Natural killer cell (primary cell): ENCODE measurements around the gene LRRC52. TPM values are rescaled to one million over a fixed set of nuclear protein-coding genes. Genes with fewer than 3 reads are reported as not detected.

ENCODE experiments used
- ATAC-seq, 3 donors: fragments of 150-1000 bp in 2 of 3; fragments of 200-7000 bp in 1 of 3; cut with Tn5 transposase; 1 replicate in 1 of 3; 2 replicates in 2 of 3; pipeline ENCODE4 v1.10.0; 2021; ENCODE audit warnings: mild to moderate bottlenecking in 2 of 3, moderate library complexity in 2 of 3
- DNase-seq, 2 donors: peaks; one replicate each; pipeline versions ENCODE4 v3.0.0 to v3.0.0-alpha.2; 2013 to 2021; ENCODE audit warnings: mixed read lengths in 1 of 2
- H3K27ac ChIP-seq: one replicate; pipeline ENCODE4 v1.5.1; 2013; ENCODE audit warnings: mild to moderate bottlenecking, low read length
- H3K27me3 ChIP-seq: one replicate; pipeline ENCODE4 v1.6.1; 2013; ENCODE audit warnings: low read length; ENCODE audit not compliant: control insufficient read depth, insufficient read depth
- H3K36me3 ChIP-seq: one replicate; pipeline ENCODE4 v1.6.1; 2013; ENCODE audit warnings: low read length; ENCODE audit not compliant: control insufficient read depth, insufficient read depth
- H3K4me1 ChIP-seq: one replicate; pipeline ENCODE4 v1.6.1; 2013; ENCODE audit warnings: low read length; ENCODE audit not compliant: control insufficient read depth, insufficient read depth
- H3K4me3 ChIP-seq: one replicate; pipeline ENCODE4 v1.5.1; 2013; ENCODE audit warnings: low read length
- H3K9me3 ChIP-seq: one replicate; pipeline ENCODE4 v1.6.1; 2013; ENCODE audit warnings: low read length; ENCODE audit not compliant: control insufficient read depth, insufficient read depth
- H3K27ac Mint-ChIP-seq, 2 donors: one replicate each; pipeline ENCODE4 v1.8.0; 2022; ENCODE audit warnings: mild to moderate bottlenecking in 2 of 2, mixed read lengths in 2 of 2, moderate library complexity in 1 of 2
- H3K27me3 Mint-ChIP-seq, 2 donors: one replicate each; pipeline ENCODE4 v1.8.0; 2022; ENCODE audit warnings: low read depth in 2 of 2, mixed read lengths in 2 of 2
- H3K36me3 Mint-ChIP-seq: one replicate; pipeline ENCODE4 v1.8.0; 2022; ENCODE audit warnings: mixed read lengths
- H3K4me1 Mint-ChIP-seq, 2 donors: one replicate each; pipeline ENCODE4 v1.8.0; 2022; ENCODE audit warnings: mixed read lengths in 2 of 2
- H3K4me3 Mint-ChIP-seq: one replicate; pipeline ENCODE4 v1.8.0; 2022; ENCODE audit warnings: mild to moderate bottlenecking, moderate library complexity, mixed read lengths
- H3K9me3 Mint-ChIP-seq, 2 donors: one replicate each; pipeline ENCODE4 v1.8.0; 2022; ENCODE audit warnings: mixed read lengths in 2 of 2
- CTCF ChIP-seq: fragments of 200-600 bp; IDR thresholded peaks from one replicate; pipeline ENCODE4 v1.8.0; 2022; ENCODE audit warnings: antibody characterized with exemption
- WGBS: methylation state at CpG from one replicate; pipeline ENCODE4 v1.1.7; 2013; ENCODE audit warnings: missing lambda C conversion rate; ENCODE audit not compliant: insufficient coverage; 5-methylcytosine and 5-hydroxymethylcytosine counted together
- intact Hi-C: fragments of 100-400 bp; cut with micrococcal nuclease; formaldehyde crosslinking; loops from one replicate; pipeline ENCODE4 v1.14.2; 2022
- total RNA-seq, 4 donors: library from RNA; stranded (reverse); fragments of 120-200 nt in 1 of 4; gene quantifications; one replicate each; pipeline versions ENCODE4 v1.2.3 to v1.2.4, GENCODE V29; 2013 to 2022

The LRRC52 gene
- total RNA-seq: not detected
- total RNA-seq (2013): not detected

GRCh38 chr1:165543532-165544438 lies at the start of gene LRRC52:
Gene LRRC52, plus strand, starts transcription at chr1:165544000. Its CDS starts 297 bp downstream, at chr1:165544297.
- intact Hi-C loops: no loop called here

GRCh38 chr1:165494949-165495857 lies 48.6 kb upstream of the LRRC52 start:
- H3K9me3 ChIP-seq: no peaks in the 10 kb centered on the region
- DNase-seq (no peak), ATAC-seq (no peak)
- no peak overlapping the region for H3K27ac Mint-ChIP-seq
- H3K4me1 ChIP-seq: no peaks in the 10 kb centered on the region
- no peaks in the 10 kb centered on the region for H3K36me3 Mint-ChIP-seq
- no peaks in the 10 kb centered on the region for H3K27me3 ChIP-seq
- 66% methylated on average over 5 of the region's 5 CpGs for WGBS
- no peak overlapping the region for H3K4me3 ChIP-seq
- no peak for TF ChIP-seq CTCF
- H3K4me3 Mint-ChIP-seq: no peak overlapping the region
- no peaks in the 10 kb centered on the region for H3K36me3 ChIP-seq
- peaks cover 6 to 20% of the 10 kb centered on the region in 2 donors for H3K27me3 Mint-ChIP-seq
- intact Hi-C loops: no loop called here
- no peak overlapping the region for H3K27ac ChIP-seq
- H3K4me1 Mint-ChIP-seq: peaks cover 0 to 5% of the 10 kb centered on the region in 2 donors
- H3K9me3 Mint-ChIP-seq: no peaks in the 10 kb centered on the region

More at GRCh38 chr1:165543532-165544438, at the start of gene LRRC52:
- Mint-ChIP-seq H3K4me1 (no peaks in the 10 kb centered on the region), H3K4me3 (no peak within 1 kb of the TSS), H3K9me3 (no peaks in the 10 kb centered on the region), H3K27me3 (peaks cover 38 to 80% of the 10 kb centered on the region in 2 donors), H3K36me3 (no peaks in the 10 kb centered on the region), H3K27ac (no peak within 1 kb of the TSS)
- ATAC-seq (no peak), DNase-seq (no peak)
- Histone ChIP-seq H3K4me3 (no peak within 1 kb of the TSS), H3K27ac (no peak within 1 kb of the TSS), H3K4me1 (no peaks in the 10 kb centered on the region), H3K36me3 (no peaks in the 10 kb centered on the region), H3K9me3 (no peaks in the 10 kb centered on the region), H3K27me3 (no peaks in the 10 kb centered on the region)
- no peak for TF ChIP-seq CTCF
- WGBS: 26% methylated on average over 12 of the region's 12 CpGs

GRCh38 chr1:165495858-165496205 lies 48.0 kb upstream of the LRRC52 start:
- DNase-seq: no peak
- Histone ChIP-seq H3K27ac (no peak overlapping the region), H3K4me3 (no peak overlapping the region), H3K9me3 (no peaks in the 10 kb centered on the region), H3K36me3 (no peaks in the 10 kb centered on the region), H3K27me3 (no peaks in the 10 kb centered on the region), H3K4me1 (no peaks in the 10 kb centered on the region)
- no peak for ATAC-seq
- H3K4me3 Mint-ChIP-seq: no peak overlapping the region
- peaks cover 0 to 5% of the 10 kb centered on the region in 2 donors for H3K4me1 Mint-ChIP-seq
- peaks cover 4 to 20% of the 10 kb centered on the region in 2 donors for H3K27me3 Mint-ChIP-seq
- no peaks in the 10 kb centered on the region for H3K36me3 Mint-ChIP-seq
- no peak overlapping the region for H3K27ac Mint-ChIP-seq
- 65% methylated on average over 2 of the region's 3 CpGs for WGBS
- TF ChIP-seq CTCF: no peak
- no peaks in the 10 kb centered on the region for H3K9me3 Mint-ChIP-seq
- intact Hi-C loops: no loop called here
